Ureter (tissue), 1 donor: ENCODE measurements around the gene TEX2. TPM values are rescaled to one million over a fixed set of nuclear protein-coding genes. Genes with fewer than 3 reads are reported as not detected.
"Not testable (repeated sequence)": the region's sequence is repeated elsewhere in the genome, so short reads cannot be mapped to it uniquely, and the experiment has no call there.

ENCODE experiments used
- DNase-seq: peaks from one replicate; pipeline ENCODE4 v3.0.0-alpha.2; 2020; ENCODE audit warnings: low spot score
- total RNA-seq: library from RNA; stranded (reverse); gene quantifications from one replicate; pipeline ENCODE4 v1.2.4, GENCODE V29; 2023
- donor health status: DM: yes; HTN: yes; CAD: no.

Gene TEX2
- total RNA-seq, 1 donor from 2014 or later = 31.6 TPM

GRCh38 chr17:64139542-64139941 lies 123.5 kb downstream of the TEX2 start:
- DNase-seq = no peak

GRCh38 chr17:64138441-64138840 lies 124.6 kb downstream of the TEX2 start:
- DNase-seq = no peak

- no peak for DNase-seq
Observed at GRCh38 chr17:64135000-64135399, 128.1 kb downstream of the TEX2 start.

DNA sequence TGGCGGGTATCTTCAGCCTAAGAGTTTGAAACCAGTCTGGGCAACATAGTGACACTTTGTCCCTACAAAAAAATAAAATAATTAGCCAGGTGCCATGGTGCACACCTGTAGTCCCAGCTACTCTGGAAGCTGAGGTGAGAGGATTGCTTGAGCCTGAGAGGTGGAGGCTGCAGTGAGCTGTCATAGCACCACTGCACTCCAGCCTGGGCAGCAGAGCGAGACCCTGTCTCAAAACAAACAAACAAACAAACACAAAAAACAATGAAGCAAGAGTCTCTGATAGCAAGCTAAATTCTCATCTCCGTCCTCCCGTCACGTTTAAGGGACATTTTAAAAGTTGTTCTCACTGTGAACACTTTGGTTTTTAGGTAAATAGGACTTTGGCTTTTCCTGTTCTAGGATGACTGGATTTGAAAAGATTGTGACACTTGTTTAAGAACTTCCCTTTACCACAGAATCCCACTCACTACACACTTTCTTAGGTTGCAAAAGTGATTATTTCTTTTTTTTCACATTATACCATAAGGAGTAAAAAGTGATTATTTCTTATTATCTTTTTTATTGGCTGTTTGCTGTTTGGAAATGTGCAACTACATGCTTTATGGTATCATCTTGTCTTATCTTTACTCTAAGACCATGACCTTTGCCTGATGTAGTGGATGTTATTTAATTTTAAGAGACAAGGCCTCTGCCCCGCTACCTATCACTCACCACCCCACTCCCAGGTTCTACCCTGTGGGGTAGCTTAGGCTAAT lies 128.7 kb downstream of the TEX2 start:
- DNase-seq = no peak

DNA sequence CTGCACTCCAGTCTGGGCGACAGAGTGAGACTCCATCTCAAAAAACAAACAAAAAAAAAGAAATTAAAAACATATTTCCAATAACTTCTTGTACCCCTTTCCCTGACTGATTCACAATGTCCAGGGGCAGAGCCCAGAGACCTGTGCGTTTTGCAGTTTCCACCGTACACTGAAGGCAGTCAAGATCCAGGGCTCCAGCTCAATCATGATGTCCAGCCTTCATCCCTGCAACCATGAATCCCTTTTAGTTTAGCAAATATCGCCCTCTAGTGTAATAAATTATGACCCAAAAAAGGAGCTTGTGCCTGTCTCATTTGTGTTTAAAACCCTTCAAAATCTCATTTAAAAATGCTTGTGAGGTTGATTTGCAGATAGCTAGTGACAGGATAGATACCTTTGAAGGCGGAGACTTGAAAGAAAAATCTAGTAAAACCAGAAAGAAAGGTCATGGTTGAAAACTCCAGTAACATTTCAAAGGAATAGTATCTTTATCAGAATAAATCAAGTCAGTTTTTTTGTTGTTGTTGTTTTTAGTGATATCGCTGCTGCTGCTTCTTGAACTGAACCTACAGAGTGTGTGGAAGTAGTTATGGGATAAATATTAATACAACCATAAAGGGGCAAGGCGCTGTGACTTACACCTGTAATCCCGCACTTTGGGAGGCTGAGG lies 129.4 kb downstream of the TEX2 start:
- DNase-seq = no peak

GRCh38 chr17:64131606-64132270 lies 131.3 kb downstream of the TEX2 start:
- no peak for DNase-seq

DNA sequence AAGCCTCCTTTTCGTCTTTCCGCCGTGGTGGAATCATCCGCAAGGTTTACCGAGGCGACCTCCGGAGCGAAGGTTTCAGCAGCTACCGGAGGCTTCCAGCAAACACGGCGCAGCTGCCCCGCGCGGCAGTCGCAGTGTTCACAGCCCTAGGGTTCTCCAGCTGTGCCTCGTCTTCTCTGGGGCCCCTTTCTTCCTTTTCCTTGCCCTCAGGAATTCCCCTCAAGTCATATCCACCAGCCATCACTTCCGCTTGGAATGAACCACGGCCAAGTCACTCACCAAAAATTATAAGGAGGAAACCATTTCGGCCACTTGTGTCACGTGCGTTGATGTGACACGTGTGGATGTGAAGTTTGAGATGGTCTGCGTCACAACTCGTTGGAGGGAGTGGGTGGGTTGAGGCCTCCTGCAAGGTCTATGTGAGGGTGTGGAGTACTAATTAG lies 132.5 kb downstream of the TEX2 start:
- DNase-seq = peak; percentile 66

DNA sequence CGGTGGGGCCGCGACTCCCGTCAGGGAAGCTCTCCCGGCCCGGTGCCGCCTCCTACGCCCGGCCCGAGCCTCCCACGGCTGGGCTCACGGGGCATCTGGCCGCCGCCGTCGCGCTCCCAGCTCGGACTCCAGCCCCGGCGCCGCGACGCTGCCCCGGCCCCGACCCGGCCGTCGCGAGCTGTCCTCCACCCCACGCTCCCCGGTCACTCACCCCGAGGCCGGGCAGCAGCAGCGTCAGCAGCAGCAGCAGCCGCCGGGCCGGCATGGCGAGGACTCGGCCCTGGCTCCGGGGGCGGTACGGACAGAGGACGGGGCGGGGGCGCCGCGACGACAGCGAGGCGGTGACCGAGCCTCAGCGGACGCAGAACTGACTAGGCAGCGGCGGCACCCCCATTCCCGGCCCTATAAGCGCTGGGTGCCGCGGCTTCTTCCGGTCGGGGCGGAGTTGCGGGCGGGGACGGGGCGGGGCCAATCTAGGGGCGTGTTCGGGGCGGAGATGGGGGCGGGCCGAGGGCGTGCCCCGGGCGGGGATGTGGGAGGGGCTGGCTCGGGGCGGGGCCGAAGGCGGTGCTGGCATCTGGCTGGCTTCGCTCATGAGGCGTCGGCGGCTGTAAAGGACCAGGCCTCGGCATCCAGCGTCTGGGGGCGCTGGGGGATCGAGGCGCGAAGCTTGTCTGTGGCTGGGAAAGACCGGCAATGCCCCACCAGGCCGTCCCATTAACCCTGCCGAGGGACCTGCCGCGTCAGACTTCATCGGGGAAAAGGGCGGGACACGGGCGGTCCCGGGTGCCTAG lies 133.1 kb downstream of the TEX2 start, which contains the start of gene ERN1:
TSS of gene ERN1 (minus strand) at position 380 of the 794 bp plus-strand sequence. CDS start at position 265, 115 bp downstream.
- peak; percentile 95 for DNase-seq

DNA sequence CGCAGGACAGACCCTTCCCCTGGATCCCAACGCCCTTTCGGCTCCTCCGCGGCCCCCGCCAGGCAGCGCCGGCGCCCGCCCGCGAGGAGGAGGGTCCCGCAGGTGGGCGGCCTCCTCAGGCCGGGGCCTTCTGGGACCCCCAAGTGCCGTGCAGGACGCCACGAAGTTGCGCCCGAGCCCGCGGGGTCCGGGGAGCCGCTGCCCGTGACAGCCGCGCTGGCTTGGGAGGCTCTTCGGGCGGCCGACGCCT lies 133.6 kb downstream of the TEX2 start:
- DNase-seq = no peak

- no peak for DNase-seq
Observed at GRCh38 chr17:64128787-64129514, 134.1 kb downstream of the TEX2 start.

- no peak for DNase-seq
Observed at GRCh38 chr17:64126918-64127317, 136.1 kb downstream of the TEX2 start.

DNA sequence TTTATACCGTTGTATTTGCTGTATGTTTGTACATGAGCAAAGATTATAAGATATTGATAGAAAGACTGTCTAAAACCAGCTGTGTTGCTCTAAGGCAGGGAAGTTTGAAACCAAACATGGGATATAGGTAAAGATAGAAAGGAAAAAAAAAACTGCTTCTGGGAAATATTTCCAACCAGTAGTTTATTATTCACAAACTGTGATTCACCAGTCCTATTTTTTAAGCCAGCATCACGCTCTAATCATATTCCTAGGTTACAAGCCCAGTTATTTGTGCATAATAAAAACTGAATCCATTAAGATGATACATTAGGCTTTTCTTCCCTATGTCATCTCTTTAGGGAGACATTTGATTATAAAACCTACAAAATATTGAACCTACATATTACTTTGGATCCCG lies 137.1 kb downstream of the TEX2 start:
- no peak for DNase-seq

GRCh38 chr17:64124609-64125008 lies 138.5 kb downstream of the TEX2 start:
- DNase-seq = no peak

GRCh38 chr17:64123114-64123513 lies 139.9 kb downstream of the TEX2 start:
- no peak for DNase-seq

DNA sequence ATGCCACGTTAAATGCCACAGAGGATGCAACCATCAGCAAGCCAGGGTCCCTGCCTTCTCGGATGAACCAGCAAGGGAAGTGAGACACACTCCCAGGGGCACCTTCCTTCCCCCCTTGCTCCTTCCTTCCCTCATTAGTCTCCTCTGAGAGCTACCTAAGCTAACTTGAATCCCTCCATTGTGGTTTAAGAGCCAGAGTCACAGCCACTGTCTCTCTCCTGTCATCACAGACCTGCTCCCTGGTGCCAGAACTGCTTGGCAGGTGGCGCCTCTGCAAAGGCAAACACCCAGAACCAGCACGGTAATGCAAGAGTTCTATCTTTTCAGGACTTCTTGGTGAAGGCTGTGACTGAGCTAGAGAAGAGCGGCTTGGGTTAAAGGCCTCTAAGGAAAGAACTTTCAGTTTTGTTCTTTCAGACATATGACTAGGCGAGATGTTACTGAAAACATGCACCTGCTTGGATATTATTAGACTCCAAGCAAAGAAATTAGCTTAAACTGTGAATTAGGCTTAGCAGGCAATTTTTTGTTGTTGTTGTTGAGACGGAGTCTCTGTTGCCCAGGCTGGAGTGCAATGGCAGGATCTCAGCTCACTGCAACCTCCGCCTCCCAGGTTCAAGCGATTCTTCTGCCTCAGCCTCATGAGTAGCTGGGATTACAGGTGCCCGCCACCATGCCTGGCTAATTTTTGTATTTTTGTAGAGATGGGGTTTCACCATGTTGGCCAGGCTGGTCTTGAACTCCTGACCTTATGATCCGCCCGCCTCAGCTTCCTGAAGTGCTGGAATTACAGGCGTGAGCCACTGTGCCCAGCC lies 141.9 kb downstream of the TEX2 start:
- not testable (repeated sequence) for DNase-seq

GRCh38 chr17:64120159-64120810 lies 142.8 kb downstream of the TEX2 start:
- DNase-seq = no peak

DNA sequence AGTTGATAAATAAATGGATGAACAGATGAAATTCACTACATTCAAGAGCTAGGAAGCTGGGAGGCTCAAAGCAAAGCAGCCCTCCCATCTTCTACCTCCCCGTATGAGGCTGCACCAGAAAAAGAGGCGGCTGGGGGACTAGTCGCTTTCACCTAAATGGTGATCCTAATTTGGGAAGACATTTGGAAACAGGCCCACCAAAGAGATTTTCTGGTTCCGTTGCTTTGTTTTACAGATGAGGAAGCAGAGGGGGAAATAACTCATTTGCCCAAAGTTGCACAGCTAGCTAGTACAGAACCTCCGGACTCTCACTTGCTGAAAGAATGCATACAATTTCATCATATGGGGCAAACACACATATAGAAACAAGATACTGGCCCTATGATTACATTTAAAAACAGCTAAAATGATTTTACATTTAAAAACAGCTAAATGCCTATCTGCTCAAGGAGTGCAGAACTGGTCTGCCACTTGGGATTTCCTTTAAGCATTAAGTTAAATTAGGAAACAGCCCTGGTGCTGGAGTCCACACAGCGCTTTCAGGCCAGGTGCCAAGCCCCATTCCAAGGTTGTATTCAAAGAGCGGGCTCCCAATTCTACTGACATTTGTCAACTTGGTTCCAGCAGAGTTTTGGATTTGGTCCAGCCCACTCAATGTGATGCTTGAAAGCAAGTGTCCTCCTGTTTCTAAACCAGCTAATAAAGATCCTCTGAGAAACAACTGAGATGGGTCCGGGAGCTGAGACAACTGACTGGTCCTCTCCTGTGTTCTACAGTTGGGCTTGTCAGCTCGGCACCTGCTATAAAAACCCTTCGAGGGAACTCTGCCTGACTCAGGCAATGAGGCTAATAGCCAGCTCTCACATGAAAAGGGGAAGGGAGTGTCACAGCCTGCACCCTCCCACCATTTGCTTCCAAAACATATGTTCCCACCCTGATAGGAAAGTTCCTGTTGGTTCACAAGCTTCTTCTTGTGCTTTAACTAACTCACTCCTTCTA lies 144.8 kb downstream of the TEX2 start:
- no peak for DNase-seq

GRCh38 chr17:64115822-64116534 lies 147.1 kb downstream of the TEX2 start:
- no peak for DNase-seq
